Mesenchymal stem cell (in vitro differentiated cells and primary cell): ENCODE measurements around the gene TEDC2. TPM values are rescaled to one million over a fixed set of nuclear protein-coding genes. Genes with fewer than 3 reads are reported as not detected.

ENCODE experiments used
- DNase-seq: peaks from one replicate; pipeline ENCODE4 v3.0.0-alpha.2; 2013
- H2AFZ ChIP-seq: one replicate; pipeline ENCODE4 v1.6.1; 2013; ENCODE audit warnings: low read depth, mild to moderate bottlenecking, control low read depth, inconsistent platforms, low read length, moderate library complexity
- H2AK5ac ChIP-seq: 2 replicates; pipeline ENCODE4 v1.6.1; 2013; ENCODE audit warnings: low read length, moderate library complexity, mild to moderate bottlenecking, inconsistent platforms; ENCODE audit not compliant: severe bottlenecking
- H2BK120ac ChIP-seq: one replicate; pipeline ENCODE4 v1.6.1; 2013; ENCODE audit warnings: low read depth, mild to moderate bottlenecking, inconsistent platforms, low read length, moderate library complexity
- H2BK12ac ChIP-seq, 2 experiments: one replicate each; pipeline ENCODE4 v1.6.1; 2013; ENCODE audit warnings: inconsistent platforms in 2 of 2, low read length in 2 of 2, mild to moderate bottlenecking in 2 of 2, moderate library complexity in 2 of 2, control low read depth in 1 of 2
- H2BK15ac ChIP-seq: one replicate; pipeline ENCODE4 v1.6.1; 2013; ENCODE audit warnings: mild to moderate bottlenecking, low read depth, inconsistent platforms; ENCODE audit not compliant: poor library complexity, severe bottlenecking
- H2BK5ac ChIP-seq: 2 replicates; pipeline ENCODE4 v1.6.1; 2013; ENCODE audit warnings: low read depth, mild to moderate bottlenecking, low read length, control low read depth, inconsistent platforms; ENCODE audit not compliant: poor library complexity, severe bottlenecking
- H3K14ac ChIP-seq, 2 experiments: one replicate each; pipeline ENCODE4 v1.6.1; 2013; ENCODE audit warnings: inconsistent platforms in 2 of 2, low read length in 2 of 2, control low read depth in 1 of 2, mild to moderate bottlenecking in 1 of 2, moderate library complexity in 1 of 2
- H3K18ac ChIP-seq, 2 experiments: one replicate each; pipeline ENCODE4 v1.6.1; 2013; ENCODE audit warnings: inconsistent platforms in 2 of 2, low read length in 2 of 2, control low read depth in 1 of 2, low read depth in 1 of 2, mild to moderate bottlenecking in 1 of 2
- H3K23ac ChIP-seq, 2 experiments: one replicate each; pipeline ENCODE4 v1.6.1; 2013; ENCODE audit warnings: inconsistent platforms in 2 of 2, low read length in 2 of 2, mild to moderate bottlenecking in 2 of 2, moderate library complexity in 2 of 2, control low read depth in 1 of 2
- H3K27ac ChIP-seq: 2 replicates; pipeline ENCODE4 v1.5.1; 2013; ENCODE audit warnings: mild to moderate bottlenecking, moderate library complexity, low read length, control low read depth, inconsistent platforms; ENCODE audit not compliant: poor library complexity, severe bottlenecking
- H3K27me3 ChIP-seq, 2 experiments: 2 replicates each; pipeline versions ENCODE4 v1.6.1 to v1.7.0; 2013; ENCODE audit warnings: low read length in 2 of 2, mild to moderate bottlenecking in 2 of 2, moderate library complexity in 2 of 2, control low read depth in 1 of 2, inconsistent platforms in 1 of 2; ENCODE audit not compliant: control insufficient read depth in 1 of 2, insufficient read depth in 1 of 2
- H3K36me3 ChIP-seq, 2 experiments: 2 replicates each; pipeline versions ENCODE4 v1.6.1 to v1.7.0; 2013; ENCODE audit warnings: low read length in 2 of 2, control low read depth in 1 of 2, inconsistent platforms in 1 of 2, low read depth in 1 of 2, mild to moderate bottlenecking in 1 of 2; ENCODE audit not compliant: insufficient read depth in 2 of 2, control insufficient read depth in 1 of 2
- H3K4ac ChIP-seq, 2 experiments: one replicate each; pipeline ENCODE4 v1.6.1; 2013; ENCODE audit warnings: inconsistent platforms in 2 of 2, low read length in 2 of 2, mild to moderate bottlenecking in 2 of 2, moderate library complexity in 2 of 2, control low read depth in 1 of 2, low read depth in 1 of 2
- H3K4me1 ChIP-seq: 2 replicates; pipeline ENCODE4 v1.6.1; 2013; ENCODE audit warnings: low read depth, low read length, control low read depth; ENCODE audit not compliant: control insufficient read depth, insufficient read depth
- H3K4me2 ChIP-seq: 2 replicates; pipeline ENCODE4 v1.6.1; 2013; ENCODE audit warnings: low read length, mild to moderate bottlenecking, inconsistent platforms; ENCODE audit not compliant: poor library complexity, severe bottlenecking
- H3K4me3 ChIP-seq, 2 experiments: 2 replicates each; pipeline versions ENCODE4 v1.5.1 to v1.7.0; 2013; ENCODE audit warnings: low read length in 2 of 2, mild to moderate bottlenecking in 2 of 2, control low read depth in 1 of 2, low read depth in 1 of 2; ENCODE audit not compliant: insufficient read depth in 1 of 2
- H3K79me1 ChIP-seq: replicated peaks from 2 replicates; pipeline ENCODE4 v1.6.1; 2013; ENCODE audit warnings: mild to moderate bottlenecking, control low read depth, low read length, inconsistent platforms; ENCODE audit not compliant: poor library complexity, severe bottlenecking
- H3K9ac ChIP-seq: 2 replicates; pipeline ENCODE4 v1.7.0; 2013; ENCODE audit warnings: mild to moderate bottlenecking, low read length, moderate library complexity
- H3K9me3 ChIP-seq: 2 replicates; pipeline ENCODE4 v1.7.0; 2013; ENCODE audit warnings: mild to moderate bottlenecking, low read length; ENCODE audit not compliant: control insufficient read depth
- H4K8ac ChIP-seq: one replicate; pipeline ENCODE4 v1.6.1; 2013; ENCODE audit warnings: inconsistent platforms, mild to moderate bottlenecking, low read length, moderate library complexity
- H4K91ac ChIP-seq: one replicate; pipeline ENCODE4 v1.6.1; 2013; ENCODE audit warnings: mild to moderate bottlenecking, low read length, inconsistent platforms
- WGBS: methylation state at CpG from one replicate; pipeline ENCODE4 v1.1.7; 2013; ENCODE audit warnings: mixed read lengths; 5-methylcytosine and 5-hydroxymethylcytosine counted together
- polyA plus RNA-seq, 2 experiments: library from polyadenylated mRNA; stranded (reverse); fragments of 200-250 nt; gene quantifications; one replicate each; pipeline ENCODE4 v1.2.3, GENCODE V29; 2013

Gene TEDC2
- 3.4 TPM for polyA plus RNA-seq (2013, experiment 1 of 2)
- polyA plus RNA-seq (2013, experiment 2 of 2): 3.5 TPM

GRCh38 chr16:2459647-2460390 lies at the start of gene TEDC2:
TSS of gene TEDC2 (plus strand) at chr16:2460109. CDS start at chr16:2460145, 36 bp downstream.
- H4K91ac ChIP-seq: peak within 1 kb of the TSS; percentile 57

GRCh38 chr16:2415085-2415484 lies 44.8 kb upstream of the TEDC2 start:
- H3K4me1 ChIP-seq: no peaks in the 10 kb centered on the region
- H3K9me3 ChIP-seq: no peaks in the 10 kb centered on the region
- no peak overlapping the region for H2BK120ac ChIP-seq
- no peak overlapping the region for H2BK15ac ChIP-seq
- no peak overlapping the region for H2BK5ac ChIP-seq
- no peaks in the 10 kb centered on the region for H3K36me3 ChIP-seq
- H2AK5ac ChIP-seq: no peak overlapping the region
- no peak overlapping the region for H3K14ac ChIP-seq
- H2AFZ ChIP-seq: no peak overlapping the region
- no peak overlapping the region for H3K4me2 ChIP-seq
- no peak overlapping the region for H3K4ac ChIP-seq
- no peak overlapping the region for H3K18ac ChIP-seq
- H4K91ac ChIP-seq: no peak overlapping the region
- no peaks in the 10 kb centered on the region for H3K79me1 ChIP-seq
- no peak overlapping the region for H4K8ac ChIP-seq
- no peak overlapping the region for H3K9ac ChIP-seq
- no peak for DNase-seq
- no peak overlapping the region for H2BK12ac ChIP-seq
- no peak overlapping the region for H3K27ac ChIP-seq
- 94% methylated on average over 2 of the region's 2 CpGs for WGBS
- peaks cover 8 to 36% of the 10 kb centered on the region in 2 experiments for H3K27me3 ChIP-seq
- no peak overlapping the region for H3K4me3 ChIP-seq
- H3K23ac ChIP-seq: no peak overlapping the region

More at GRCh38 chr16:2459647-2460390, at the start of gene TEDC2:
- Histone ChIP-seq H3K9ac (peak within 1 kb of the TSS; percentile 91), H2AK5ac (no peak within 1 kb of the TSS), H2BK12ac (no peak within 1 kb of the TSS), H3K27me3 (no peaks in the 10 kb centered on the region), H3K79me1 (peaks cover 21% of the 10 kb centered on the region), H3K9me3 (no peaks in the 10 kb centered on the region), H3K36me3 (peaks cover 25 to 30% of the 10 kb centered on the region in 2 experiments), H3K23ac (peak within 1 kb of the TSS in 1 of 2 experiments; percentile 57), H3K18ac (peak within 1 kb of the TSS; percentile 51 to 76), H3K14ac (peak within 1 kb of the TSS in 1 of 2 experiments; percentile 5), H2BK15ac (no peak within 1 kb of the TSS), H2BK120ac (no peak within 1 kb of the TSS), H3K4me3 (peak within 1 kb of the TSS; percentile 82 to 96), H2AFZ (peak within 1 kb of the TSS; percentile 81), H3K4me1 (peaks cover 26% of the 10 kb centered on the region), H3K4me2 (peak within 1 kb of the TSS; percentile 95), H2BK5ac (no peak within 1 kb of the TSS), H3K27ac (no peak within 1 kb of the TSS), H3K4ac (peak within 1 kb of the TSS in 1 of 2 experiments; percentile 57), H4K8ac (peak within 1 kb of the TSS; percentile 59)
- under 1% methylated on average over 54 of the region's 66 CpGs for WGBS
- peak; percentile 94 for DNase-seq

GRCh38 chr16:2420035-2420434 lies 39.9 kb upstream of the TEDC2 start:
- Histone ChIP-seq H3K23ac (no peak overlapping the region), H2AK5ac (no peak overlapping the region), H4K91ac (no peak overlapping the region), H4K8ac (no peak overlapping the region), H2BK120ac (no peak overlapping the region), H3K79me1 (no peaks in the 10 kb centered on the region), H3K4me3 (no peak overlapping the region), H3K27ac (no peak overlapping the region), H3K36me3 (no peaks in the 10 kb centered on the region), H3K9me3 (no peaks in the 10 kb centered on the region), H3K4ac (no peak overlapping the region), H3K4me1 (no peaks in the 10 kb centered on the region), H2BK5ac (no peak overlapping the region), H2AFZ (no peak overlapping the region), H3K14ac (no peak overlapping the region), H3K9ac (no peak overlapping the region), H3K27me3 (peaks cover 16 to 25% of the 10 kb centered on the region in 2 experiments), H2BK12ac (no peak overlapping the region), H3K18ac (no peak overlapping the region), H3K4me2 (no peak overlapping the region), H2BK15ac (no peak overlapping the region)
- DNase-seq: peak; percentile 26

DNA sequence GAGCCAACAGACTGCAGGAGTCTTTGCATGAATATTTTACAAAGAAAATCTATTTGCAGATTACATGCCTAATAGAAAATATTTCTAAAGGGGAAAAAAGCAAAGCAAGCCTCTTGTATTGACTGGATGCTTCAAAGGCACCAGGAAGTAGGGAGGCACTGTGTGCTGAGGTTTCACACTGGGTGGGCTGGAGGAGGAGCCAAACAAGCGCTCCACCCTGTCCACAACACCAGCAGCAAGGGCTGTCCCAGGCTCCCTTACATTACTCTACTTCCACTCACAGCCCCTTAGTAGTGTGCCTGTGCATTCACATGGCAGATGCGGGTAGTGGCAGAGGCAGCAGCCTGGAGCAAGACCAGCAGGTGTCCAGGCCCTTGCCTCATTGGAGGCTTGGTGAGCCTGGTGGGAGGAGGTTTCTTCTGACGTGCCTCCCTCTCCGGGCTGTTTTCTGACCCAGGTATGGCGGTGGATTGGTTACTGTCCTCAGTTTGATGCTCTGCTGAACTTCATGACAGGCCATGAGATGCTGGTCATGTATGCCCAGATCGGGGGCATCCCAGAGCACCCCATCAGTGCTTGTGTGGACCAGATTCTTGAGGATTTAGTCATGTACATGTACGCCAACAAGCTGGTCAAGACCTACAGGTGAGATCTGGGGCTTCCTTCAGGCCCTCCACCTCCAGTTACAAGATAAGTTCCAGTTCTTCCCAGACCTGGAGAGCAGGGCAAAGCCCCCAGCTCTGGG lies 37.6 kb upstream of the TEDC2 start:
- no peak for DNase-seq
- H3K18ac ChIP-seq: no peak overlapping the region
- no peaks in the 10 kb centered on the region for H3K79me1 ChIP-seq
- no peaks in the 10 kb centered on the region for H3K36me3 ChIP-seq
- H2AFZ ChIP-seq: no peak overlapping the region
- H2BK15ac ChIP-seq: no peak overlapping the region
- H3K27ac ChIP-seq: no peak overlapping the region
- no peak overlapping the region for H3K9ac ChIP-seq
- H3K4me1 ChIP-seq: no peaks in the 10 kb centered on the region
- no peak overlapping the region for H2AK5ac ChIP-seq
- peaks cover 13 to 17% of the 10 kb centered on the region in 2 experiments for H3K27me3 ChIP-seq
- WGBS: 90% methylated on average over 7 of the region's 7 CpGs
- H2BK12ac ChIP-seq: no peak overlapping the region
- H3K4me2 ChIP-seq: no peak overlapping the region
- no peak overlapping the region for H2BK120ac ChIP-seq
- H4K8ac ChIP-seq: no peak overlapping the region
- H3K4me3 ChIP-seq: no peak overlapping the region
- H3K9me3 ChIP-seq: no peaks in the 10 kb centered on the region
- H3K4ac ChIP-seq: no peak overlapping the region
- H2BK5ac ChIP-seq: no peak overlapping the region
- H3K14ac ChIP-seq: no peak overlapping the region
- no peak overlapping the region for H3K23ac ChIP-seq
- H4K91ac ChIP-seq: no peak overlapping the region
